ENCODE data around the gene CDH2.

DNA sequence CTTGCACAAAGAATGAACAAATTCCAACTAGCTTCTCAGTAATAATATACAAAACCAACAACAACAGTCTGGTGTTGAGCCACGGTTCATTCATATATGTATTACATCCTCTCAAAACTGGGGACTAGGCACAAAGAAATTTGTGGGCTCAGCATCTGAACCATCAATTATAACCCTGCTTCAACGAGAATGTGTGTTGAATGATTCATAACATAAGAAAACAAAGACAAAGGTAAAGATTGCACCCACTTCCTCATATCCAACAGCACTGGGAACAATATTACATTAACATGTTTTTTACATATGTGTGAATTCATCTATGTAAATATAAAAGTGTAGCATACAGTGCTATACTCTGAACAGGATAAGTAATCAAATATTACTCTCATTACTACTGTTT is 144.8 kb downstream of the CDH2 start:
- TF ChIP-seq, protein P1, sequence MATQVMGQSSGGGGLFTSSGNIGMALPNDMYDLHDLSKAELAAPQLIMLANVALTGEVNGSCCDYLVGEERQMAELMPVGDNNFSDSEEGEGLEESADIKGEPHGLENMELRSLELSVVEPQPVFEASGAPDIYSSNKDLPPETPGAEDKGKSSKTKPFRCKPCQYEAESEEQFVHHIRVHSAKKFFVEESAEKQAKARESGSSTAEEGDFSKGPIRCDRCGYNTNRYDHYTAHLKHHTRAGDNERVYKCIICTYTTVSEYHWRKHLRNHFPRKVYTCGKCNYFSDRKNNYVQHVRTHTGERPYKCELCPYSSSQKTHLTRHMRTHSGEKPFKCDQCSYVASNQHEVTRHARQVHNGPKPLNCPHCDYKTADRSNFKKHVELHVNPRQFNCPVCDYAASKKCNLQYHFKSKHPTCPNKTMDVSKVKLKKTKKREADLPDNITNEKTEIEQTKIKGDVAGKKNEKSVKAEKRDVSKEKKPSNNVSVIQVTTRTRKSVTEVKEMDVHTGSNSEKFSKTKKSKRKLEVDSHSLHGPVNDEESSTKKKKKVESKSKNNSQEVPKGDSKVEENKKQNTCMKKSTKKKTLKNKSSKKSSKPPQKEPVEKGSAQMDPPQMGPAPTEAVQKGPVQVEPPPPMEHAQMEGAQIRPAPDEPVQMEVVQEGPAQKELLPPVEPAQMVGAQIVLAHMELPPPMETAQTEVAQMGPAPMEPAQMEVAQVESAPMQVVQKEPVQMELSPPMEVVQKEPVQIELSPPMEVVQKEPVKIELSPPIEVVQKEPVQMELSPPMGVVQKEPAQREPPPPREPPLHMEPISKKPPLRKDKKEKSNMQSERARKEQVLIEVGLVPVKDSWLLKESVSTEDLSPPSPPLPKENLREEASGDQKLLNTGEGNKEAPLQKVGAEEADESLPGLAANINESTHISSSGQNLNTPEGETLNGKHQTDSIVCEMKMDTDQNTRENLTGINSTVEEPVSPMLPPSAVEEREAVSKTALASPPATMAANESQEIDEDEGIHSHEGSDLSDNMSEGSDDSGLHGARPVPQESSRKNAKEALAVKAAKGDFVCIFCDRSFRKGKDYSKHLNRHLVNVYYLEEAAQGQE (IDR thresholded peaks at IDR 0.05; ENCODE audit: insufficient read depth in 1 of 2, low read depth in 2 of 2, low read length in 1 of 2): no peak
- TF ChIP-seq, protein P2, sequence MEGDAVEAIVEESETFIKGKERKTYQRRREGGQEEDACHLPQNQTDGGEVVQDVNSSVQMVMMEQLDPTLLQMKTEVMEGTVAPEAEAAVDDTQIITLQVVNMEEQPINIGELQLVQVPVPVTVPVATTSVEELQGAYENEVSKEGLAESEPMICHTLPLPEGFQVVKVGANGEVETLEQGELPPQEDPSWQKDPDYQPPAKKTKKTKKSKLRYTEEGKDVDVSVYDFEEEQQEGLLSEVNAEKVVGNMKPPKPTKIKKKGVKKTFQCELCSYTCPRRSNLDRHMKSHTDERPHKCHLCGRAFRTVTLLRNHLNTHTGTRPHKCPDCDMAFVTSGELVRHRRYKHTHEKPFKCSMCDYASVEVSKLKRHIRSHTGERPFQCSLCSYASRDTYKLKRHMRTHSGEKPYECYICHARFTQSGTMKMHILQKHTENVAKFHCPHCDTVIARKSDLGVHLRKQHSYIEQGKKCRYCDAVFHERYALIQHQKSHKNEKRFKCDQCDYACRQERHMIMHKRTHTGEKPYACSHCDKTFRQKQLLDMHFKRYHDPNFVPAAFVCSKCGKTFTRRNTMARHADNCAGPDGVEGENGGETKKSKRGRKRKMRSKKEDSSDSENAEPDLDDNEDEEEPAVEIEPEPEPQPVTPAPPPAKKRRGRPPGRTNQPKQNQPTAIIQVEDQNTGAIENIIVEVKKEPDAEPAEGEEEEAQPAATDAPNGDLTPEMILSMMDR (IDR thresholded peaks at IDR 0.05): no peak
- TF ChIP-seq POLR2AphosphoS5 (IDR thresholded peaks at IDR 0.05; ENCODE audit: low read depth, low read length): no peak
- TF ChIP-seq TCF7L2 (IDR thresholded peaks at IDR 0.05; ENCODE audit: low read depth, low read length): no peak
- no peak for TF ChIP-seq SIN3A (IDR thresholded peaks at IDR 0.05; ENCODE audit: borderline replicate concordance, insufficient read depth, low read depth, low read length)
